Suppressor macrophage treated with lipopolysaccharide for 4 hours (primary cell): ENCODE measurements around the gene ASRGL1.

ENCODE experiments used
- DNase-seq: peaks from one replicate; pipeline ENCODE4 v3.0.0-alpha.2; 2020

Gene ASRGL1

GRCh38 chr11:62394825-62395538 lies 57.7 kb downstream of the ASRGL1 start:
- DNase-seq, result peak; percentile 85

GRCh38 chr11:62395885-62396551 lies 58.8 kb downstream of the ASRGL1 start:
- DNase-seq, result no peak

DNA sequence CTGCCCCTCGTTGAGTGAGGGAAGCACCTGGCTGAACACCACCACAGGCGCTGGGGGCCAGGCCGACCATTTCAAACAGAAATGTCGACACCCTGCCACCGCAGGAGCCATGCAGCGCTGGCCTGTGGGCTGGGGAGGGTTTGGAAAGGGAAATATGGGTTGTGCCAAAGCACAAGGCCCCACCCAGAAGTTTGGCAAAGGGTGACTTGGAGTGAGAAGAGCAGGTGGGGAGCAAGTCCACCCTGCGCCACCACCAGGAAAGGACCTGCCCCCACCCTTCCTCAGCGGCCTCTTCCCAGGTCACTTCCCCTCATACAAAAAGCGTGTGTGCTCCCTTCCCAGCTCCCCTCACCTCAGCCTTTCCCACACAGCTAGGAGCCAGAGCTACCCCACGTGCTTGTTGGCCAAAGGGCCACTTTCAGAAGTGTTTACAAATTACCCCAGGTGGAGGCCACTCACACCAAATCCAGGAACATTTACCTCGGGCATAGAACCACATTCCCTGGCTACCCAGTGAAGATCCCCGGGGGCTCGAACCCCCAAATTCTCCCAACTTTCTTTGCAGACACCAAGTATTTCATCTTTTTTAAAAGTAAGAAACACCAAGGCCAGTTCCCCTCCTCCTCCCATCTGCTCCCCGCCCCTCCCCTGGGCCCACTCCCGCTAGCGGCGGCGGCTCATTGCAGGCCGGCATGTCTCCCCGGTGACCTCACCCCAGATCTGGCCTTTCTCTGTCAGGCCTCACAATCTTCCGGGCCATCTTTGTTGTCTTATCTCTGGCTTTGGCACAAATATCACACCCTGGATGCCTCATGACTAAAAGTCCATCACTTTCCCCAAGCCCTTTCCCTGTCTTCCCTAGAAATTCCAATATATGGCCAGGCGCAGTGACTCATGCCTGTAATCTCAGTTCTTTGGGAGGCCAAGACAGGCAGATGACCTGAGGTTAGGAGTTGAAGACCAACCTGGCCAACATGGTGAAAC lies 61.1 kb downstream of the ASRGL1 start:
- DNase-seq, result no peak

- DNase-seq, result no peak
Observed at GRCh38 chr11:62399172-62399877, 62.1 kb downstream of the ASRGL1 start.

GRCh38 chr11:62399878-62400266 lies 62.6 kb downstream of the ASRGL1 start:
- DNase-seq, result no peak

DNA sequence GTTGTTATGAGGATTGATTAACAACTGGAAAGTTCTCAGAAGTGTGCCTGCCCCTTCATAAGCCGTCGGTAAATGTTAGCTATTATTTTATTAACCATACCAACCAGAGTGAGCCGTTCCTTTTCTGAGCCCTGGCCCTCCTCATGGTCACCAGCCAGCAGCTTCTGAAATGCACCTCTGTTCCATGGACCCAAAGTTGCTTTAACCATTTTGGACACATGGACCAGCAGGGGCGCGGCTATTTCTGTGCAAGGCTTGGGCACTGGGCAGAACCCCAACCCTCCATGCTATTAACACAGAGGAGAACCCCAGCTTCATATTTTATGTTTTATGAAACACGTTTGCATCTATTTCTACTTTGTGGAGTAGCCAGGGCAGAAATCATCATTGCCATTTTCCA lies 63.0 kb downstream of the ASRGL1 start:
- no peak for DNase-seq

GRCh38 chr11:62400760-62401159 lies 63.5 kb downstream of the ASRGL1 start:
- DNase-seq, result no peak

DNA sequence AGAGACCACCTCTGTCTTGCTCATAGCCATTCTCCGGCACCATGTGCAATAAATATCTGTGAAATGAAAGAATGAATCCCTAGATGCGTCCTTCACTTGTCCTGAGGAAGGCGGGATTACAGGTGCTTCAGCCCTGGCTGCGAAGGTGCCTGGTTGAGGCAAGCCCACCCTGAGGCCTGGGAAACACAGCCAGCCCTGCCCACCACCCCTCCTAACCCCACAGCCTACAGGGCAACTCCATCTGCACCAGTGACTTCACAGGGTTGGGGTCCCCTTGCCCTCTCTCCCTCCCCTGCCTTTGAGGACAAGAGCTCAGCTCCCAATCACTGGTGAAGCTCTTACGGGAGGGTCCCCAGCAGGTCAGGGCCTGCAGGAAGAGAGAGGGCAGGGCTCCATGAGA lies 64.1 kb downstream of the ASRGL1 start:
- DNase-seq, result no peak

GRCh38 chr11:62401811-62402210 lies 64.6 kb downstream of the ASRGL1 start:
- DNase-seq, result no peak

DNA sequence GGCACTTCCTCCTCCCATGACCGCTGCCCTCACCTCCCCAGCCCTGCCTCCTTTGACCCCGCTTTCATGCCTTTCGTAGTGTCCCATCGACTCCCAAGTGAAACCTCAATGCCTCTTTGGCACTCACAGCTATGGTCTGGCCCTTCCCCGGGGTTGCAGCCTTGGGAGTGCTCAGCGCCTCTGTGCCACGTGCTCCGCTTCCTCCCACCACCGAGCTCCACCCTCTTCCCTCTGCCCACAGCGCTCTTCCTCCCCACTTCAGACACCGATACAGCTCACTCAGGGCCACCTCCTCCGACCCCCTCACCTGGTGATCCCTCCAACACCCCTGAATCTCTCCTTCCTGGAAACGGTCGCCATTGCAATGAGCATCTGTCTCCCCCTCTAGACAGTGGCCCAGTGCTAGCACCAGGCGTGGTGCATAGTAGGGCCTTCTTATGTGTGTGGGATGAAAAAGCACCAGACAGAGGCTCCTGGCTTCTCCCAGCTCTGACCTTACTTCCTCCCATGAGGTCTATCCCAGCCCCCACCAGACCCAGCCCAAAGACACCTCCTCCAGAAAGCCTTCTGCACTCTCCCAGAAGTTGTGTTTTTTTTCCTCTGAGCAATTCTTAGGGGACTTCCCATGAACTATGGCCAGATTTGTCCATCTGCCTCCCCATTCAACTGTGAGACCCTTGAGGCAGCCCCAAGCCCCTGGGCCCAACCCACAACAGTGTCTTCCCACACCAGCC lies 65.1 kb downstream of the ASRGL1 start:
- peak; percentile 47 for DNase-seq

- DNase-seq, result no peak
Observed at GRCh38 chr11:62402960-62403730, 65.9 kb downstream of the ASRGL1 start.

DNA sequence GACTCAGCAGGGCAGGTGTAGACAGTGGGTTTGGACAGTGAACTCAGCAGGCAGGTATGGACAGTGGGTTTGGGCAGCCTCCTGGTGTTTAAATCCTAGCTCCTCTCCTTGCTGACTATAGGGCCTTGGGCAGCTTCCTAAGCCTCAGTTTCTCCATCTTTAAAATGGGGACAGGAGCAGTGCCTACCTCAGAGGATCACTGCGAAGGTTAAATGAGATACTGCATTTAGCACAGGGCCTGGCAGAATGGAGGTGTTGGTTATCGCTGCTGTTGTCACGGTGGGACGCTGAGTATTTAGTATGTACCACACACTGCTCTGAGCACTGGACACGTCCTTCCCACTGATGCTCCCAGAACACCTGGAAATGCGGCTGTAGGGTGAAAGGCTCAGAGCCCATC lies 67.2 kb downstream of the ASRGL1 start:
- no peak for DNase-seq

GRCh38 chr11:62404901-62405300 lies 67.7 kb downstream of the ASRGL1 start:
- DNase-seq, result no peak

DNA sequence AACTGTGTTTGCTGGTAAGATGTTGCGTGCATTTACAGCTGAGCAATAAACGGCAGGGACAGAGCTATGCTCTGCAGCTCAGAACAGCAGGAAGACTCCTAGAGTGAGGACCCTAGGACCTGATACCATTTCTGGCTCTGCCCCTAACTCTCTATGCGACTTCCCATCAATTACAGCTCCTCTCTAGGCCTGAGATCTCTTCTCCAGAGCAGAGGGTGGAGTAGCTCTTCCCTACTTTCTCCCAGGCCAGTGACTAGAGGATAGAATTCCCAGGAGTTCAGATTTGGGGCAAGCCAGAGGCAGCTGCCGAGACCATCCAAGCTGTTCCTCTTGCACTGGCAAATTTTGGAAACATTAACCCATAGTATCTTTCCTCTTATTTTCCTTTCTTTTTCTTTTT lies 68.8 kb downstream of the ASRGL1 start:
- DNase-seq, result no peak

DNA sequence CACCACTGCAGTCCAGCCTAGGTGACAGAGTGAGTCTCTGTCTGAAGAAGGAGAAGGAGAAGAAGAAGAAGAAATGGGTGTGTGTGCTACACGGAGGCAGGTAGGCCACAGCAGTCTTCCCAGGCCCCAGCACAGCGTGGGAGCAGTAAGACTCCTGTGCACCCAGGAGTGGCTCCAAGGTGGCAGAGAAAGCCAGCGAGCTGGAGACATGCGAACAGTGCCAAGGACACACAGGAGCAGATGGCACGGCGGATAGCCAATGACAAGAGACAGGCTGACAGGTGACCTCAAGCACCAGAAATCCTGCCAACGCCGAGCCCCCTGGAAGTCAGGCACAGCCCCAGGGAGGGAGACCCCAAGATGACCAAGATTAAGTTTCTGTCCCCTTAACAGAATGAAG lies 72.6 kb downstream of the ASRGL1 start:
- DNase-seq, result no peak

DNA sequence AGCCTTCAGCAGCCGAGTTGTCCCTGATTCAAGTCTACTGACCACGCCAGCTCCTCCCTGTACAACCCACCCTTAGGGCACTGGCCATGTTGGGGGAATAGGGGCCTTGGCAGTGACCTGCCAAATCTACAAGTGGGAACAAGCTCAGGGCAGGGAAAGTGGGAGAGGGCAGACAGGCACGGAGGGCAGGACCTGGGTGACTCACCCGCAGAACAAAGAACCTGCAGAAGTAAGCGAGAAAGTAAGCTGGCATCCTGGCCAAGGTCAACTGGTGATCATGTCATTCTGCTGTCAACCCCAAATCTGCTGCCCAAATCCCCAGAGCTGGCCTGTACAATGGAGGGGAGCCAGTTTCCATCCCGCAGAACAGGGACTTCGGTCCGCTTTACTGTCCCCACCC lies 73.7 kb downstream of the ASRGL1 start:
- DNase-seq, result no peak

- DNase-seq, result no peak
Observed at GRCh38 chr11:62411524-62411923, 74.3 kb downstream of the ASRGL1 start.

DNA sequence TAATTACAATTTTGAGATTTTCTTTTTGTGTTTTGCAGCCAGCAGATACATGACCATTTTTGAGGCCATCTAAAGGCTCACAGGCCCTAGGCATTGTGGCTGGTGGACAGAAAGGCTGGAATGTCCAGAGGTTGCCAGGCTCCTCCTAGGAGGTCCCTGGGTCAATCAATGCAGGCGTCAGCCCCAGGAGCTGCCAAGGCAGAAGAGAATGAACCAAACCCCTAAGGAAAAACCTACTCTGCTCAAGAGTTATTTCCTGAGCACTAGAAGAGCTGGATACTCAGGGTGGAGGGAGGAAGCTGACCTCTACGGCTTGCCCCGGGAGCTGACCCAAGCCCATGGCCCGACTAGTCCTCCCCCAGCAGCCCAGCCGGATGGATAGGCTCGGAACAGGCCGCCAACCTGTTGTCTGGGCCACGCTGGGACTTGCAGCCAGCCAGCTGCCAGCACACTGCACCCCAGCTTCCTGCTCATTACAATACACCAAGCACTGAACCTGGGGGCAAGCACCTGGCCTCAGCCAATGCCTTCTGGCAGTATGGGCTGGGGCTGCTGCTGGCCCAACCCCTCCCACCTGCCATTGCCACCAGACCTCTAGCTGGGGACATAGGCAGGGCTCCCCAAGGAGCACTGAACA lies 75.9 kb downstream of the ASRGL1 start:
- no peak for DNase-seq

DNA sequence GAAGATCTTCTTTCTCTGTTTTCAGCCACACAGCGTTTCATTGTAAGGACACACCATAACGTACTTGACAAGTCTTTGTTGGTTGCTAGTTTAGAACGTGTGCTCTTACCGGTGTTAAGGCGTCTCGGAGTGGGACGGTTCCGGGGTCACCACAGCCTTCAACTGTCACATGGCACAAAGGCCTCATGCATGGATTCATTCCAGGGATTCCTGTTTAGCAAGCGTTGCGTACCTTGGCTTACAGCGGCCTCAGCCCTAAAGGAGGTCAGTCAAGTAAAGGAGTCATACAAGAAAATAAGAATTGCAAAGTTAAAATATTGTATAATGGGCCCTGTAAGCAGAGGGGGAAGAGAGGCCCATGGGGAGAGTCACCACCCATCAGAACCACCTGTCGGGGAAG lies 79.3 kb downstream of the ASRGL1 start:
- no peak for DNase-seq

DNA sequence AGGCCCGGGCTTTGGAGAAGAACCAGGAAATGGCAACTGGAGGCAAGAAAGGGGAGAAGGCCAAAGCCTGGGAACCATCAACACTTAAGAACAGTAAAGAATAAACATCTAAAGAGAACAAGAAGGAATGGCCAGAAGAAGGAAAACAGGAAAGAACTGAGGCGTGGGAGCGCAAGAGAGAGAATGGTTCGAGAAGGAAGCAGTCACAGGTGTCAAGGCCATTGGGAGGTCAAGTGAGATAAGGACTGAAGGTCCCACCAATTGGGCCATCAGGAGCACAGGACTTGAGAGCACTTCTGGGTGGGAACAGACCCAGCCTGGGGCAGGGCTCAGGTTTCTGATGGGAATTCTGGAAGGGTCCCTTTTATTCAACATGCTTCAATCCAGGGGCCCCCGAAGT lies 80.9 kb downstream of the ASRGL1 start:
- DNase-seq, result no peak

GRCh38 chr11:62418733-62419132 lies 81.5 kb downstream of the ASRGL1 start, which contains the start of gene SCGB1A1:
TSS of gene SCGB1A1 (plus strand) at chr11:62419033. CDS start at chr11:62419096, 63 bp downstream.
- no peak for DNase-seq
